H1 (cell line): Measurements from ENCODE around the gene ADGRL3. TPM values are rescaled to one million over a fixed set of nuclear protein-coding genes. Genes with fewer than 3 reads are reported as not detected.

ENCODE experiments used
- CTCF ChIA-PET: fragments of 300-600 bp; sonication (Branson Sonifier 250); formaldehyde crosslinking; loops from one replicate; lab custom pipeline; 2021; ENCODE audit not compliant: partially characterized antibody; lab: Charles Lee
- POLR2A ChIA-PET: fragments of 300-600 bp; sonication (Branson Sonifier 250); formaldehyde crosslinking; loops from one replicate; lab custom pipeline; 2021; ENCODE audit warnings: inconsistent platforms; ENCODE audit not compliant: partially characterized antibody; lab: Charles Lee
- DNase-seq, 2 experiments: peaks; one replicate each; pipeline versions ENCODE4 v3.0.0 to v3.0.0-alpha.2; 2010 to 2022; ENCODE audit warnings: low spot score in 2 of 2, low read depth in 1 of 2, mixed read lengths in 1 of 2
- FAIRE-seq: peaks from 2 replicates; lab custom pipeline; 2011; peaks lifted over from hg19 to GRCh38; lab: Jason Lieb, UNC
- H2AFZ ChIP-seq: 2 replicates; pipeline ENCODE4 v1.8.1; 2012; ENCODE audit warnings: low read length, inconsistent platforms
- H2AK5ac ChIP-seq: 2 replicates; pipeline ENCODE4 v1.6.1; 2013; ENCODE audit warnings: low read depth, low read length
- H2BK120ac ChIP-seq: replicated peaks from 2 replicates; pipeline ENCODE3; 2013; ENCODE audit warnings: low read depth, low read length, inconsistent platforms
- H2BK12ac ChIP-seq: 2 replicates; pipeline ENCODE4 v1.6.1; 2013; ENCODE audit warnings: low read depth, low read length
- H2BK15ac ChIP-seq: 2 replicates; pipeline ENCODE4 v1.6.1; 2013; ENCODE audit warnings: low read length
- H2BK20ac ChIP-seq: 2 replicates; pipeline ENCODE4 v1.6.1; 2013; ENCODE audit warnings: low read length
- H2BK5ac ChIP-seq: 2 replicates; pipeline ENCODE4 v1.6.1; 2013; ENCODE audit warnings: low read depth, low read length
- H3K14ac ChIP-seq: 2 replicates; pipeline ENCODE4 v1.6.1; 2013; ENCODE audit warnings: inconsistent platforms; ENCODE audit not compliant: insufficient read length
- H3K18ac ChIP-seq: 2 replicates; pipeline ENCODE4 v1.6.1; 2013; ENCODE audit warnings: low read length; ENCODE audit errors: extremely low read depth
- H3K23ac ChIP-seq: 2 replicates; pipeline ENCODE4 v1.6.1; 2013; ENCODE audit warnings: inconsistent platforms; ENCODE audit not compliant: insufficient read length
- H3K23me2 ChIP-seq: 2 replicates; pipeline ENCODE4 v1.6.1; 2013; ENCODE audit warnings: low read depth, low read length
- H3K27ac ChIP-seq: 2 replicates; pipeline ENCODE4 v1.6.1; 2011; ENCODE audit warnings: low read depth, low read length, inconsistent platforms
- H3K27me3 ChIP-seq, 4 experiments: replicated peaks in 1 of 4; 1 replicate in 1 of 4; 2 replicates in 3 of 4; pipeline versions ENCODE4 v1.6.1 to v1.8.1; 2011 to 2013; ENCODE audit warnings: low read length in 3 of 4, mild to moderate bottlenecking in 3 of 4, inconsistent platforms in 2 of 4, mixed read lengths in 2 of 4, moderate library complexity in 1 of 4; ENCODE audit not compliant: control insufficient read depth in 3 of 4, insufficient read depth in 3 of 4; ENCODE audit errors: extremely low read depth in 1 of 4
- H3K36me3 ChIP-seq, 4 experiments: 2 replicates each; pipeline versions ENCODE4 v1.6.1 to v1.8.1; 2011 to 2013; ENCODE audit warnings: mild to moderate bottlenecking in 4 of 4, low read length in 3 of 4, moderate library complexity in 2 of 4, control low read depth in 1 of 4, inconsistent platforms in 1 of 4; ENCODE audit not compliant: insufficient read depth in 4 of 4, control insufficient read depth in 2 of 4
- H3K4ac ChIP-seq: replicated peaks from 2 replicates; pipeline ENCODE3; 2013; ENCODE audit warnings: low read length, low read depth, mixed read lengths, inconsistent platforms; ENCODE audit not compliant: insufficient read length
- H3K4me1 ChIP-seq, 4 experiments: replicated peaks in 1 of 4; 1 replicate in 1 of 4; 2 replicates in 3 of 4; pipeline versions ENCODE4 v1.6.1 to v1.8.1; 2011 to 2013; ENCODE audit warnings: low read length in 3 of 4, inconsistent platforms in 2 of 4, mixed read lengths in 1 of 4; ENCODE audit not compliant: insufficient read depth in 4 of 4, control insufficient read depth in 3 of 4
- H3K4me2 ChIP-seq, 2 experiments: 2 replicates each; pipeline versions ENCODE4 v1.6.1 to v1.8.1; 2011 to 2013; ENCODE audit warnings: low read depth in 2 of 2, low read length in 2 of 2, control low read depth in 1 of 2, inconsistent platforms in 1 of 2, mild to moderate bottlenecking in 1 of 2; ENCODE audit not compliant: insufficient read depth in 1 of 2
- H3K4me3 ChIP-seq, 4 experiments: fragments of 200-600, 300-600 bp in 1 of 4; sonication (generic), shearing (Covaris generic), sonication (Bioruptor Twin) in 1 of 4; 2 replicates each; pipeline versions ENCODE4 v1.5.1 to v1.8.1; 2011 to 2016; ENCODE audit warnings: low read length in 4 of 4, low read depth in 3 of 4, control low read depth in 2 of 4, inconsistent platforms in 2 of 4, mild to moderate bottlenecking in 2 of 4, mixed read lengths in 1 of 4, moderate library complexity in 1 of 4; ENCODE audit not compliant: insufficient read depth in 2 of 4; ENCODE audit errors: extremely low read depth in 1 of 4
- H3K56ac ChIP-seq: replicated peaks from 2 replicates; pipeline ENCODE3; 2013; ENCODE audit warnings: low read depth, mild to moderate bottlenecking, mixed read lengths, low read length, inconsistent platforms; ENCODE audit not compliant: insufficient read length
- H3K79me1 ChIP-seq: 2 replicates; pipeline ENCODE4 v1.6.1; 2013; ENCODE audit warnings: low read depth, low read length, control low read depth
- H3K79me2 ChIP-seq, 2 experiments: 2 replicates each; pipeline versions ENCODE4 v1.6.1 to v1.8.1; 2012 to 2013; ENCODE audit warnings: low read length in 2 of 2, mild to moderate bottlenecking in 2 of 2, inconsistent platforms in 1 of 2; ENCODE audit not compliant: insufficient read depth in 2 of 2, control insufficient read depth in 1 of 2
- H3K9ac ChIP-seq, 4 experiments: replicated peaks in 1 of 4; 1 replicate in 1 of 4; 2 replicates in 3 of 4; pipeline versions ENCODE4 v1.6.1 to v1.8.1; 2011 to 2013; ENCODE audit warnings: low read depth in 3 of 4, low read length in 3 of 4, control low read depth in 2 of 4, mild to moderate bottlenecking in 2 of 4, moderate library complexity in 2 of 4, inconsistent platforms in 1 of 4; ENCODE audit errors: extremely low read depth in 1 of 4
- H3K9me3 ChIP-seq, 2 experiments: 2 replicates each; pipeline versions ENCODE4 v1.6.1 to v1.8.1; 2012 to 2013; ENCODE audit warnings: mild to moderate bottlenecking in 2 of 2, moderate library complexity in 2 of 2, control low read depth in 1 of 2, inconsistent platforms in 1 of 2, low read depth in 1 of 2, low read length in 1 of 2, mixed read lengths in 1 of 2; ENCODE audit not compliant: insufficient read depth in 2 of 2
- H4K20me1 ChIP-seq, 2 experiments: replicated peaks in 1 of 2; 2 replicates each; pipeline versions ENCODE3 to v1.8.1; 2011 to 2013; ENCODE audit warnings: inconsistent platforms in 2 of 2, low read length in 2 of 2, mild to moderate bottlenecking in 1 of 2; ENCODE audit not compliant: insufficient read depth in 2 of 2, control insufficient read depth in 1 of 2
- H4K5ac ChIP-seq: 2 replicates; pipeline ENCODE4 v1.6.1; 2013; ENCODE audit warnings: low read length, low read depth, mixed read lengths, inconsistent platforms; ENCODE audit not compliant: insufficient read length
- H4K8ac ChIP-seq: 2 replicates; pipeline ENCODE4 v1.8.0; 2013; ENCODE audit warnings: mild to moderate bottlenecking, moderate library complexity, low read length, inconsistent platforms; ENCODE audit not compliant: insufficient read depth; ENCODE audit errors: extremely low read depth
- H4K91ac ChIP-seq: replicated peaks from 2 replicates; pipeline ENCODE3; 2013; ENCODE audit warnings: low read length, mixed read lengths, inconsistent platforms; ENCODE audit not compliant: insufficient read length
- ASH2L ChIP-seq: fragments of 200-600, 300-600 bp; sonication (generic); IDR thresholded peaks from one replicate; pipeline ENCODE4 v1.7.1; 2017; ENCODE audit warnings: low read length
- BCL11A ChIP-seq, 2 experiments: IDR thresholded peaks; one replicate each; pipeline ENCODE4 v1.6.1; 2011; ENCODE audit warnings: low read depth in 2 of 2, low read length in 2 of 2, mild to moderate bottlenecking in 2 of 2
- BRCA1 ChIP-seq: IDR thresholded peaks from 2 replicates; pipeline ENCODE4 v1.6.1; 2012; ENCODE audit warnings: low read depth, low read length, improper control_type of control experiment
- CBX5 ChIP-seq: fragments of 300-800, 300-1000 bp; sonication (generic); IDR thresholded peaks from 2 replicates; pipeline ENCODE4 v1.7.1; 2016; ENCODE audit warnings: antibody characterized with exemption, low read length, low read depth
- GTF2F1 ChIP-seq: IDR thresholded peaks from 2 replicates; pipeline ENCODE4 v1.6.1; 2012; ENCODE audit warnings: low read depth, low read length, improper control_type of control experiment, borderline replicate concordance
- KDM5A ChIP-seq: fragments of 200-600 bp; IDR thresholded peaks from 2 replicates; pipeline ENCODE4 v1.7.1; 2012; ENCODE audit warnings: mild to moderate bottlenecking, low read length, inconsistent platforms, mixed read lengths
- MAFK ChIP-seq: IDR thresholded peaks from 2 replicates; pipeline ENCODE4 v1.6.1; 2012; ENCODE audit warnings: low read depth, mild to moderate bottlenecking, improper control_type of control experiment, low read length
- RFX5 ChIP-seq: IDR thresholded peaks from 2 replicates; pipeline ENCODE4 v1.6.1; 2011; ENCODE audit warnings: low read depth, low read length, improper control_type of control experiment, borderline replicate concordance
- RNF2 ChIP-seq: fragments of 200-900, 300-1000 bp; sonication (generic); IDR thresholded peaks from 2 replicates; pipeline ENCODE4 v1.7.1; 2016; ENCODE audit warnings: borderline replicate concordance, low read depth, mild to moderate bottlenecking, antibody characterized with exemption, low read length; ENCODE audit not compliant: poor library complexity, severe bottlenecking; ENCODE audit errors: missing control alignments
- SIX5 ChIP-seq: IDR thresholded peaks from 2 replicates; pipeline ENCODE4 v1.6.1; 2011; ENCODE audit warnings: mild to moderate bottlenecking, low read depth, low read length
- SP2 ChIP-seq: IDR thresholded peaks from 2 replicates; pipeline ENCODE4 v1.6.1; 2012; ENCODE audit warnings: mild to moderate bottlenecking, low read length, inconsistent platforms
- TAF7 ChIP-seq: optimal IDR thresholded peaks from 2 replicates; pipeline ENCODE3; 2011; ENCODE audit warnings: low read depth, mild to moderate bottlenecking, inconsistent platforms, low read length, moderate library complexity, borderline replicate concordance
- YY1 ChIP-seq: IDR thresholded peaks from 2 replicates; pipeline ENCODE4 v1.6.1; 2011; ENCODE audit warnings: low read depth, mild to moderate bottlenecking, low read length
- WGBS, 2 experiments: shearing (Covaris generic) in 1 of 2; methylation state at CpG; one replicate each; pipeline versions ENCODE4 v1.1.6 to v1.1.7; 2013 to 2015; ENCODE audit warnings: low lambda C conversion rate in 2 of 2, mixed read lengths in 2 of 2, inconsistent platforms in 1 of 2, low coverage in 1 of 2, missing lambda C conversion rate in 1 of 2; ENCODE audit not compliant: insufficient replicate concordance in 2 of 2, insufficient coverage in 1 of 2, insufficient read length in 1 of 2; ENCODE audit errors: extremely low coverage in 1 of 2, missing lambda C conversion rate in 1 of 2; 5-methylcytosine and 5-hydroxymethylcytosine counted together
- polyA plus RNA-seq, 7 experiments: library from polyadenylated mRNA; depleted of rRNA in 3 of 7; stranded (reverse) in 5 of 7; unstranded in 2 of 7; fragments of >200 nt in 5 of 7; fragments of 200-250 nt in 2 of 7; gene quantifications; 1 replicate in 5 of 7; 2 replicates in 1 of 7; 4 replicates in 1 of 7; pipeline versions ENCODE4 v1.2.1 to v1.2.3, GENCODE V29; 2011 to 2013; ENCODE audit warnings: missing spikeins in 2 of 7, mixed read lengths in 2 of 7
- total RNA-seq: library from RNA; stranded (reverse); fragmentation: NEBNext Ultra II Directional; extraction: Animal tissue kit (Norgen Biotek cat#: 25700); gene quantifications from 2 replicates; pipeline ENCODE4 v1.2.1, GENCODE V29; 2021
- TF ChIP-seq, protein P1 (sequence below): IDR thresholded peaks from 2 replicates; pipeline ENCODE4 v1.6.1; 2012; ENCODE audit warnings: low read length, inconsistent platforms

The ADGRL3 gene
- total and polyA plus RNA-seq, 2 of the 8 experiments (the other 6 are each of a cell fraction or from before 2014, with no cell fraction given), result 6.6 to 13.0 TPM

DNA sequence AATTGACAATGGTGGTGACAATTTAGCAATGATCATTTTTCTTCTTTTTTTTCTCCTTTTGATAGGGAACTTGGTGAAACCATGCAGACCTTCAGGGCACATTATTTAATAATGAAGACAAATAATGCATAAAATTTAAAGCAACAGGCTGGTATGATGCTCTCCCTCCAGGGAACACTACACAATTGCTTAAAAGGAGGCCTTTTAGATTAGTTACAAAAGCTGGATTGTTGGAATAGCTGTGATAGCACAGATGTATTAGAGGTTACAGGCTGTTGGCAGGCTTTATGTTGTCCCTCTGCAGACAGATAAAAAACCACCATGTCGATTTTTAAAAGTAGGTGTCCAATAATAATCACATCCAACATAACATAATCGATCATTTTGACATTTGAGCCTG lies 307.0 kb downstream of the ADGRL3 start:
- H2AK5ac ChIP-seq, result no peak overlapping the region
- POLR2A ChIA-PET, result no interaction called here
- no peak overlapping the region for H4K91ac ChIP-seq
- H3K4me3 ChIP-seq, result no peak overlapping the region
- no peaks in the 10 kb centered on the region for H3K79me2 ChIP-seq
- H3K4me2 ChIP-seq, result no peak overlapping the region
- H3K9ac ChIP-seq, result no peak overlapping the region
- no peaks in the 10 kb centered on the region for H3K79me1 ChIP-seq
- H2BK120ac ChIP-seq, result no peak overlapping the region
- CTCF ChIA-PET, result no interaction called here
- H3K18ac ChIP-seq, result no peak overlapping the region
- H2BK12ac ChIP-seq, result no peak overlapping the region
- no peaks in the 10 kb centered on the region; a peak in 1 of 4 replicates for H3K9me3 ChIP-seq
- H4K20me1 ChIP-seq, result no peaks in the 10 kb centered on the region
- H3K27me3 ChIP-seq, result no peaks in the 10 kb centered on the region
- H4K8ac ChIP-seq, result no peak overlapping the region
- FAIRE-seq, result no peak
- H2BK5ac ChIP-seq, result no peak overlapping the region
- H3K56ac ChIP-seq, result no peak overlapping the region
- H3K4ac ChIP-seq, result no peak overlapping the region
- H3K36me3 ChIP-seq, result no peaks in the 10 kb centered on the region
- no peak for DNase-seq
- no peak overlapping the region for H4K5ac ChIP-seq
- H2BK20ac ChIP-seq, result no peak overlapping the region
- 84% methylated on average over 2 of the region's 2 CpGs; no CpG with 5 or more reads in 1 of the 2 experiments for WGBS, 2 experiments
- no peak overlapping the region for H3K23ac ChIP-seq
- H3K23me2 ChIP-seq, result no peaks in the 10 kb centered on the region
- H3K14ac ChIP-seq, result no peak overlapping the region
- no peak overlapping the region for H2BK15ac ChIP-seq
- H2AFZ ChIP-seq, result no peak overlapping the region
- no peak overlapping the region for H3K27ac ChIP-seq
- no peaks in the 10 kb centered on the region for H3K4me1 ChIP-seq
- TF ChIP-seq SIX5 (no peak), BRCA1 (no peak), CBX5 (no peak), KDM5A (no peak), MAFK (no peak), BCL11A (IDR thresholded peaks at IDR 0.05; ENCODE audit: low read depth in 2 of 2, low read length in 2 of 2) (no peak), ASH2L (no peak), RFX5 (no peak), RNF2 (no peak), SP2 (no peak), TAF7 (no peak), YY1 (no peak), GTF2F1 (no peak)
- TF ChIP-seq, protein P1, sequence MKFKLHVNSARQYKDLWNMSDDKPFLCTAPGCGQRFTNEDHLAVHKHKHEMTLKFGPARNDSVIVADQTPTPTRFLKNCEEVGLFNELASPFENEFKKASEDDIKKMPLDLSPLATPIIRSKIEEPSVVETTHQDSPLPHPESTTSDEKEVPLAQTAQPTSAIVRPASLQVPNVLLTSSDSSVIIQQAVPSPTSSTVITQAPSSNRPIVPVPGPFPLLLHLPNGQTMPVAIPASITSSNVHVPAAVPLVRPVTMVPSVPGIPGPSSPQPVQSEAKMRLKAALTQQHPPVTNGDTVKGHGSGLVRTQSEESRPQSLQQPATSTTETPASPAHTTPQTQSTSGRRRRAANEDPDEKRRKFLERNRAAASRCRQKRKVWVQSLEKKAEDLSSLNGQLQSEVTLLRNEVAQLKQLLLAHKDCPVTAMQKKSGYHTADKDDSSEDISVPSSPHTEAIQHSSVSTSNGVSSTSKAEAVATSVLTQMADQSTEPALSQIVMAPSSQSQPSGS, result no peak
